B cell (primary cell): Measurements from ENCODE around the gene MAGOHB. TPM values are rescaled to one million over a fixed set of nuclear protein-coding genes. Genes with fewer than 3 reads are reported as not detected.

Experiments
- ATAC-seq: fragments of 200-7000 bp; cut with Tn5 transposase; one replicate; pipeline ENCODE4 v1.10.0; 2021; ENCODE audit warnings: low read depth, mild to moderate bottlenecking, moderate number of reproducible peaks, moderate library complexity
- CTCF ChIA-PET: fragments of 350-600 bp; sonication (Branson Sonifier 250); formaldehyde crosslinking; loops from one replicate; lab custom pipeline; 2021; ENCODE audit warnings: antibody characterized with exemption, inconsistent platforms; lab: Charles Lee
- POLR2A ChIA-PET: fragments of 350-600 bp; sonication (Branson Sonifier 250); formaldehyde crosslinking; loops from one replicate; lab custom pipeline; 2021; ENCODE audit warnings: antibody characterized with exemption; lab: Charles Lee
- DNase-seq: peaks from one replicate; pipeline ENCODE4 v3.0.0; 2013
- H2AFZ ChIP-seq: 2 replicates; pipeline ENCODE4 v1.6.1; 2012; ENCODE audit warnings: mild to moderate bottlenecking, low read depth, low read length; ENCODE audit not compliant: insufficient read depth, poor library complexity, severe bottlenecking
- H3K27ac ChIP-seq, 2 donors: 1 replicate in 1 of 2; 2 replicates in 1 of 2; pipeline ENCODE4 v1.5.1; 2012 to 2013; ENCODE audit warnings: low read length in 2 of 2, mild to moderate bottlenecking in 2 of 2, moderate library complexity in 1 of 2
- H3K27me3 ChIP-seq, 4 experiments: fragments of 200-600 bp in 1 of 4; sonication (generic) in 1 of 4; replicated peaks in 1 of 4; 1 replicate in 2 of 4; 2 replicates in 2 of 4; pipeline versions ENCODE4 v1.6.1 to v1.7.0; 2013 to 2016; ENCODE audit warnings: low read length in 3 of 4, mild to moderate bottlenecking in 2 of 4, mixed read lengths in 1 of 4, moderate library complexity in 1 of 4; ENCODE audit not compliant: insufficient read depth in 4 of 4, control insufficient read depth in 3 of 4; ENCODE audit errors: control extremely low read depth in 1 of 4
- H3K36me3 ChIP-seq, 2 experiments: replicated peaks in 1 of 2; 1 replicate in 1 of 2; 2 replicates in 1 of 2; pipeline versions ENCODE4 v1.6.1 to v1.7.1; 2013; ENCODE audit warnings: low read length in 1 of 2; ENCODE audit not compliant: insufficient read depth in 2 of 2, control insufficient read depth in 1 of 2; ENCODE audit errors: control extremely low read depth in 1 of 2, extremely low read depth in 1 of 2
- H3K4me1 ChIP-seq, 2 donors: fragments of 200-600 bp in 1 of 2; sonication (generic) in 1 of 2; 1 replicate in 1 of 2; 2 replicates in 1 of 2; pipeline versions ENCODE4 v1.5.1 to v1.6.1; 2013 to 2017; ENCODE audit warnings: low read length in 2 of 2; ENCODE audit not compliant: control insufficient read depth in 2 of 2, insufficient read depth in 2 of 2
- H3K4me2 ChIP-seq: replicated peaks from 2 replicates; pipeline ENCODE3; 2012; ENCODE audit warnings: mild to moderate bottlenecking, low read depth, low read length; ENCODE audit not compliant: poor library complexity, severe bottlenecking
- H3K4me3 ChIP-seq, 5 experiments: fragments of 200-600 bp in 1 of 5; sonication (generic) in 1 of 5; 1 replicate in 3 of 5; 2 replicates in 2 of 5; pipeline versions ENCODE4 v1.5.1 to v1.7.0; 2011 to 2016; ENCODE audit warnings: low read length in 4 of 5, mild to moderate bottlenecking in 4 of 5, low read depth in 2 of 5, control low read depth in 1 of 5, moderate library complexity in 1 of 5; ENCODE audit not compliant: insufficient read depth in 1 of 5; ENCODE audit errors: control extremely low read depth in 1 of 5, extremely low read depth in 1 of 5
- H3K79me2 ChIP-seq: fragments of 200-600 bp; sonication (generic); one replicate; pipeline ENCODE4 v1.6.0; 2016; ENCODE audit warnings: low read length; ENCODE audit not compliant: control insufficient read depth, insufficient read depth
- H3K9ac ChIP-seq: fragments of 200-600 bp; sonication (generic); 2 replicates; pipeline ENCODE4 v1.6.1; 2017; ENCODE audit warnings: mild to moderate bottlenecking, low read length, moderate library complexity
- H3K9me3 ChIP-seq, 3 donors: one replicate each; pipeline versions ENCODE4 v1.6.1 to v1.7.1; 2013; ENCODE audit warnings: low read length in 2 of 3; ENCODE audit not compliant: control insufficient read depth in 2 of 3, insufficient read depth in 1 of 3; ENCODE audit errors: control extremely low read depth in 1 of 3
- H4K20me1 ChIP-seq: 2 replicates; pipeline ENCODE4 v1.6.0; 2012; ENCODE audit warnings: mild to moderate bottlenecking, low read length; ENCODE audit not compliant: insufficient read depth, control insufficient read depth, poor library complexity, severe bottlenecking
- H3K27ac Mint-ChIP-seq: one replicate; pipeline ENCODE4 v1.8.0; 2021; ENCODE audit warnings: mixed read lengths
- H3K27me3 Mint-ChIP-seq: one replicate; pipeline ENCODE4 v1.8.0; 2021; ENCODE audit warnings: mixed read lengths
- H3K4me1 Mint-ChIP-seq: one replicate; pipeline ENCODE4 v1.8.0; 2021; ENCODE audit warnings: mixed read lengths
- H3K4me3 Mint-ChIP-seq: one replicate; pipeline ENCODE4 v1.8.0; 2021; ENCODE audit warnings: mixed read lengths
- H3K9me3 Mint-ChIP-seq: one replicate; pipeline ENCODE4 v1.8.0; 2022; ENCODE audit warnings: mixed read lengths; ENCODE audit not compliant: insufficient read depth
- CTCF ChIP-seq: fragments of 200-600 bp; IDR thresholded peaks from one replicate; pipeline ENCODE4 v1.8.0; 2022; ENCODE audit warnings: antibody characterized with exemption, mild to moderate bottlenecking
- EZH2 ChIP-seq: IDR thresholded peaks from 2 replicates; pipeline ENCODE4 v1.6.1; 2012; ENCODE audit warnings: borderline replicate concordance, low read depth, mild to moderate bottlenecking, moderate library complexity, low read length; ENCODE audit not compliant: insufficient read depth, poor library complexity, severe bottlenecking
- WGBS: methylation state at CpG from one replicate; pipeline ENCODE4 v1.1.5; 2013; ENCODE audit warnings: missing lambda C conversion rate; ENCODE audit not compliant: insufficient coverage; 5-methylcytosine and 5-hydroxymethylcytosine counted together
- intact Hi-C: fragments of 100-400 bp; cut with micrococcal nuclease; formaldehyde crosslinking; loops from one replicate; pipeline ENCODE4 v1.10.0; 2022
- polyA plus RNA-seq: library from polyadenylated mRNA; depleted of rRNA; stranded (reverse); fragments of >200 nt; gene quantifications from 2 replicates; pipeline ENCODE4 v1.2.3, GENCODE V29; 2012
- total RNA-seq, 2 donors: library from RNA; stranded (reverse); fragments of 120-200 nt in 1 of 2; gene quantifications; 1 replicate in 1 of 2; 2 replicates in 1 of 2; pipeline versions ENCODE4 v1.2.3 to v1.2.4, GENCODE V29; 2013 to 2022

MAGOHB gene
- total and polyA plus RNA-seq, 2 donors (not counting 1 experiment from before 2014, with no cell fraction given), result 8.1 to 19.1 TPM

- Histone ChIP-seq H3K36me3 (no peaks in the 10 kb centered on the region), H3K9ac (no peak overlapping the region), H3K79me2 (no peaks in the 10 kb centered on the region), H3K27me3 (no peaks in the 10 kb centered on the region), H4K20me1 (no peaks in the 10 kb centered on the region), H3K4me2 (no peak overlapping the region), H3K9me3 (no peaks in the 10 kb centered on the region), H2AFZ (no peak overlapping the region), H3K4me3 (no peak overlapping the region), H3K27ac (no peak overlapping the region), H3K4me1 (no peaks in the 10 kb centered on the region)
- TF ChIP-seq EZH2 (no peak), CTCF (no peak)
- ChIA-PET CTCF (no interaction called here), POLR2A (no interaction called here)
- Mint-ChIP-seq H3K27ac (no peak overlapping the region), H3K4me1 (no peaks in the 10 kb centered on the region), H3K4me3 (no peak overlapping the region), H3K27me3 (peaks cover 36% of the 10 kb centered on the region), H3K9me3 (no peaks in the 10 kb centered on the region)
- no peak for ATAC-seq
- no peak for DNase-seq
- intact Hi-C loops, result no loop called here
- WGBS, result 100% methylated on average over 5 of the region's 10 CpGs
Measured at GRCh38 chr12:10620078-10620779, 6.8 kb upstream of the MAGOHB start.

GRCh38 chr12:10618338-10618987, 5.1 kb upstream of the MAGOHB start:
- Histone ChIP-seq H3K9me3 (no peaks in the 10 kb centered on the region), H2AFZ (no peak overlapping the region), H3K4me3 (no peak overlapping the region), H3K9ac (no peak overlapping the region), H4K20me1 (no peaks in the 10 kb centered on the region), H3K36me3 (no peaks in the 10 kb centered on the region), H3K79me2 (no peaks in the 10 kb centered on the region), H3K27ac (no peak overlapping the region), H3K27me3 (no peaks in the 10 kb centered on the region), H3K4me1 (peaks cover 4 to 5% of the 10 kb centered on the region in 2 donors), H3K4me2 (no peak overlapping the region)
- no peak for ATAC-seq
- no peak for DNase-seq
- no peaks in the 10 kb centered on the region for H3K9me3 Mint-ChIP-seq
- 45% methylated on average over 1 of the region's 5 CpGs for WGBS
- peaks cover 6% of the 10 kb centered on the region for H3K4me1 Mint-ChIP-seq
- ChIA-PET CTCF (no interaction called here), POLR2A (no interaction called here)
- TF ChIP-seq CTCF (no peak), EZH2 (no peak)
- H3K27me3 Mint-ChIP-seq, result peaks cover 31% of the 10 kb centered on the region
- no peak overlapping the region for H3K27ac Mint-ChIP-seq
- intact Hi-C loops, result loop anchor here (5.0 kb wide), 1 partner anchor 1224 kb away; no protein-coding TSS in a partner anchor
- no peak overlapping the region for H3K4me3 Mint-ChIP-seq
